ENCODE results near the gene ASTL.

The ASTL gene

DNA sequence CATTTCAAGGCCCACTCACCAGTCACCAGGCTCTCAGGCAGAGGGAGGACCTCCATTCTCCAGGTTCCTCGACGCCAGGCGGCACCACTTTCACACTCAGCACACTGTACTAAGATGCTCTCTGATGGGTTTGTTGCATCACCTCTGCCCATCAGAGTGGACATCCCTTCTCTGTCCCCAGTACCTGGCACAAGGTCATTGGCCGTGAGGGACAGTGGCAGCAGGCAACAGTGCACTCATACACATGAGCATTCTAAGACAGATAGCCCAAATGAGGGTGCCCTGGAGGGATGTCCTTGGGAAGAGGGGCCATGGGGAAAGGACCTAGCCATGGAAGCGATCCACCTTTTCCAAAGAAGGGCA, 18.9 kb downstream of the ASTL start:
- peaks cover 26% of the 10 kb centered on the region for H3K27me3 ChIP-seq (ENCODE audit: control insufficient read depth, insufficient read depth, low read length)
- H3K9me3 ChIP-seq (ENCODE audit: control insufficient read depth, low read depth, low read length), result no peaks in the 10 kb centered on the region
- H3K4me3 ChIP-seq (ENCODE audit: low read length), result no peak overlapping the region
- H3K27ac ChIP-seq (ENCODE audit: low read length), result no peak overlapping the region
- no peaks in the 10 kb centered on the region for H3K36me3 ChIP-seq (ENCODE audit: control insufficient read depth, low read depth, low read length)
- no peak overlapping the region for H3K9ac ChIP-seq (ENCODE audit: low read length)
- H3K4me1 ChIP-seq (ENCODE audit: control insufficient read depth, low read depth, low read length), result peaks cover 9% of the 10 kb centered on the region

- no peak overlapping the region for H3K27ac ChIP-seq (ENCODE audit: low read length)
- no peaks in the 10 kb centered on the region for H3K36me3 ChIP-seq (ENCODE audit: control insufficient read depth, low read depth, low read length)
- H3K9me3 ChIP-seq (ENCODE audit: control insufficient read depth, low read depth, low read length), result no peaks in the 10 kb centered on the region
- no peak overlapping the region for H3K9ac ChIP-seq (ENCODE audit: low read length)
- no peak overlapping the region for H3K4me3 ChIP-seq (ENCODE audit: low read length)
- peaks cover 9% of the 10 kb centered on the region for H3K4me1 ChIP-seq (ENCODE audit: control insufficient read depth, low read depth, low read length)
- peaks cover 26% of the 10 kb centered on the region for H3K27me3 ChIP-seq (ENCODE audit: control insufficient read depth, insufficient read depth, low read length)
Observed at GRCh38 chr2:96118698-96119388, 19.5 kb downstream of the ASTL start.

DNA sequence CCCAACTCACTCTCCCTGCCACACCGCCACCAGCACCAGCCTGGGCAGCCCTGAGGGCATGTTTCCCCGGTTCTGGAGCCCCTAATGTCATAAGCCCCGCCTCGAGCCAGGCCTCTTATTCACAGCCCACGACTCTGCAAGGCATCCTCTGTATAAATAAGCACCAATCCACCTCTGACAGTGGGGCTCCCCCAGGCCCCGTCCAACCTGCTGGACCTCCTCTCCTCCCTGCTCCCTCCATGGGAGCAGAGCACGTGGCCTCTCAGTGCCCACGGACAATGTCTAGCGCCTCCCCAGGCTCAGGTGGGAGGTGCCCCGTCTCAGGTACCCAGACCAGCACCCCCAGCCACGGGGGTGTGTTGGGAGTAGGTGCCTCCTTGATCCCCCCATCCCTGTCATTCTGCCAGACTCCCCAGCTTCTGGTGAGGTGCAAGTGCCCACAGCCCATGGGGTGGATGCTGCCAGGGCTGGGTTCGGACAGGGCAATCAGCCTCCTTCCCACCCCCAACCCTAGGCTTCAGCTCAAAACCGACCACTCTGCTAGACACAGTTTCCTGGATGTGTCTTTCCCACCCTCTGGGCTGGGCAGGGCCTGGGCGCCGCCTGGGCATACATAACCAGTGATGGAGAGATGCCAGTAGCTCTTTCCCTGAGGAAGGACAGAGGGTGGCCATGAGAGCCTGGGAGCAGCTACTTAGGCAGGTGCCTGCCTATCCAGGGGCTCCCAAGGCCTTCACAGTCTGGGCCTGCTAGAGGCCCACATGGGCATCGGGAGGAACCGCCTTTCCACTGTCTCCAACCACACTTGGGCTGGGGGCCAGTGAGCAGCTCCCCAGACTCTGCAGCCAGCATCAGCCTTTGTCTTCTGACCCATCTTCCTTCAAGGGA, 20.4 kb downstream of the ASTL start:
- peaks cover 9% of the 10 kb centered on the region for H3K4me1 ChIP-seq (ENCODE audit: control insufficient read depth, low read depth, low read length)
- H3K9ac ChIP-seq (ENCODE audit: low read length), result no peak overlapping the region
- peak overlapping the region; percentile 44 for H3K4me3 ChIP-seq (ENCODE audit: low read length)
- no peak overlapping the region for H3K27ac ChIP-seq (ENCODE audit: low read length)
- peaks cover 26% of the 10 kb centered on the region for H3K27me3 ChIP-seq (ENCODE audit: control insufficient read depth, insufficient read depth, low read length)
- H3K36me3 ChIP-seq (ENCODE audit: control insufficient read depth, low read depth, low read length), result no peaks in the 10 kb centered on the region
- no peaks in the 10 kb centered on the region for H3K9me3 ChIP-seq (ENCODE audit: control insufficient read depth, low read depth, low read length)

DNA sequence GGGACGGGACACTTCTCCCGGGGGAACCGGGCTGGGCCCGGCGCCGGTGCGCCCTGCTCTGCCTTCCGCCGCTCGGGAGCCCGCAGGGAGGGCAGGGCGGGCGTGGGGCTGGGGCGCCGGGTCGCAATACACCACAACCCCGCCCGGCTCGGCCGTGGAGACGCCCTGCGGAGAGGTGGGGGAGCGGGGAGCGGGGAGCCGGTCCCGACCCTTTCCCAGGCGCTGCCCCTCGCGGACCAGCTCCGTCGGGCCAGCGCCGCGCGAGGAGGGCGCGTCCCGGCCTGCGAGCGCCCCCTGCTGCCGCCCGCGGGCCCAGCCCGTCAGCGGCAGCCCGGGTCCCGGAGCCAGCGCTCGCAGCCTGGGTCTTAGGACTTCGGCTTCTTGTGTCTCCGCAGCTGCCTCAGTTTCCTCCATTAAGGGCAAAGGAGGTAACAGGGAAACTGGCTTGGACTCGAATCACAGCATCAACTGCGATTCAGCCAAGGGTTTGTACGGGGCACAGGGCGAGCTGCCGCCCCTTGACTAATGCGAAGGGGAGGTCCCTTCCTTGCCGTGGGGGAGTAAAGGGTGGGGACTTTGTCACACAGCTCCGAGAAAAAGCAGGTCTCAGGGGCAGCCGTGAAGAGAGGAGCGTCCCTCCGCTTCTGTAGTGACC, 21.3 kb downstream of the ASTL start:
- Histone ChIP-seq H3K27ac (ENCODE audit: low read length) (no peak overlapping the region), H3K27me3 (ENCODE audit: control insufficient read depth, insufficient read depth, low read length) (peaks cover 26% of the 10 kb centered on the region)

DNA sequence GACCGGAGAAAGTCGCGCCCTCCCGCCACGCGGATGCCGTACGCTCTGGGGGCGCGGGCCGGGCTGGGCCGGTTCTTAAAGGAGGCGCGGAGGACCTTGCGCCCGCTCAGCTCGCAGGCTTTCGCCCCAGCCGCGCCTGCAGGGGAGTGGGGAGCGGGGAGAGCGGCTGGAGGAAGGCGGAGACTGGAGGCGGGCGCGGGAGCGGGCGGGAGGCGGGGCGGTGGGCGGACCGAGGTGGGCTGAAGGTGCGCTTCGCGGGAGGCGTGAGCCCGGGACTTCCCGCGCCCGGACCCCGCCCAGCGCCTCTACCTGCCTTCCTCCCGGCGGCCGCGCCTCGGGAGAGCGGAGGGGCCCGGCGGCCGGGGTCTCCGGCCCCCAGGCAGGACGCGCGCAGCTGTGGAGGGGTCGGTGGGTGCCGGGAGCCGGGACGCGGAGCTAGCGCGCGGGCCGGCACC, 21.9 kb downstream of the ASTL start, which contains the start of gene ADRA2B:
Gene ADRA2B, minus strand, starts transcription at position 148 of the 455 bp plus-strand sequence. CDS start 422 bp downstream, outside the sequence.
- peaks cover 9% of the 10 kb centered on the region for H3K4me1 ChIP-seq (ENCODE audit: control insufficient read depth, low read depth, low read length)
- no peak within 1 kb of the TSS for H3K9ac ChIP-seq (ENCODE audit: low read length)
- H3K27ac ChIP-seq (ENCODE audit: low read length), result no peak within 1 kb of the TSS
- H3K4me3 ChIP-seq (ENCODE audit: low read length), result peak within 1 kb of the TSS; percentile 53
- peaks cover 26% of the 10 kb centered on the region for H3K27me3 ChIP-seq (ENCODE audit: control insufficient read depth, insufficient read depth, low read length)
- no peaks in the 10 kb centered on the region for H3K9me3 ChIP-seq (ENCODE audit: control insufficient read depth, low read depth, low read length)
- no peaks in the 10 kb centered on the region for H3K36me3 ChIP-seq (ENCODE audit: control insufficient read depth, low read depth, low read length)

More for the DNA sequence above, 21.3 kb downstream of the ASTL start:
- Histone ChIP-seq H3K4me3 (ENCODE audit: low read length) (peak overlapping the region; percentile 53), H3K4me1 (ENCODE audit: control insufficient read depth, low read depth, low read length) (peaks cover 9% of the 10 kb centered on the region), H3K36me3 (ENCODE audit: control insufficient read depth, low read depth, low read length) (no peaks in the 10 kb centered on the region), H3K9ac (ENCODE audit: low read length) (no peak overlapping the region), H3K9me3 (ENCODE audit: control insufficient read depth, low read depth, low read length) (no peaks in the 10 kb centered on the region)

GRCh38 chr2:96115631-96116423, 22.5 kb downstream of the ASTL start:
- peaks cover 9% of the 10 kb centered on the region for H3K4me1 ChIP-seq (ENCODE audit: control insufficient read depth, low read depth, low read length)
- H3K27me3 ChIP-seq (ENCODE audit: control insufficient read depth, insufficient read depth, low read length), result peaks cover 26% of the 10 kb centered on the region
- no peak overlapping the region for H3K9ac ChIP-seq (ENCODE audit: low read length)
- H3K27ac ChIP-seq (ENCODE audit: low read length), result no peak overlapping the region
- no peaks in the 10 kb centered on the region for H3K36me3 ChIP-seq (ENCODE audit: control insufficient read depth, low read depth, low read length)
- no peaks in the 10 kb centered on the region for H3K9me3 ChIP-seq (ENCODE audit: control insufficient read depth, low read depth, low read length)
- H3K4me3 ChIP-seq (ENCODE audit: low read length), result peak overlapping the region; percentile 53

- H3K9me3 ChIP-seq (ENCODE audit: control insufficient read depth, low read depth, low read length), result no peaks in the 10 kb centered on the region
- H3K9ac ChIP-seq (ENCODE audit: low read length), result no peak overlapping the region
Observed at GRCh38 chr2:96114903-96115581, 23.3 kb downstream of the ASTL start.

DNA sequence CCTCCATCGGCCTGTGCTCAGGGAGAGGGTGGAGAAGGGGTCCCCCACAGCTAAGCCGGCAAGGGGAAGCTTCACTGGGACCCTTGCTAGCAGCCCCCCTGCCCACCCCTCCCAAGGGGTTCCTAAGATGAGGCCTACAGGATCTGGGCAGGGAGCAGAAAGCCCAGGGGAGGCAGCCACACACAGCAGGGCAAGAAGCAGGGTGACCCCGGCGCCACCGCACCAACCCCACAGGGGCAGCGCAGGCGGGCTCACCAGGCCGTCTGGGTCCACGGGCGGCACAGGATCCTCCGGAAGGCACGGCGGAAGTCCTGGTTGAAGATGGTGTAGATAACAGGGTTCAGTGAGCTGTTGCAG, 23.8 kb downstream of the ASTL start:
- no peaks in the 10 kb centered on the region for H3K9me3 ChIP-seq (ENCODE audit: control insufficient read depth, low read depth, low read length)
- no peak overlapping the region for H3K4me3 ChIP-seq (ENCODE audit: low read length)
- H3K27ac ChIP-seq (ENCODE audit: low read length), result no peak overlapping the region
- H3K9ac ChIP-seq (ENCODE audit: low read length), result no peak overlapping the region
- no peaks in the 10 kb centered on the region for H3K36me3 ChIP-seq (ENCODE audit: control insufficient read depth, low read depth, low read length)
- peaks cover 4% of the 10 kb centered on the region for H3K4me1 ChIP-seq (ENCODE audit: control insufficient read depth, low read depth, low read length)
- H3K27me3 ChIP-seq (ENCODE audit: control insufficient read depth, insufficient read depth, low read length), result peaks cover 26% of the 10 kb centered on the region

More at GRCh38 chr2:96114903-96115581, 23.3 kb downstream of the ASTL start:
- H3K4me1 ChIP-seq (ENCODE audit: control insufficient read depth, low read depth, low read length), result peaks cover 5% of the 10 kb centered on the region
- H3K27ac ChIP-seq (ENCODE audit: low read length), result no peak overlapping the region
- no peak overlapping the region for H3K4me3 ChIP-seq (ENCODE audit: low read length)
- H3K27me3 ChIP-seq (ENCODE audit: control insufficient read depth, insufficient read depth, low read length), result peaks cover 26% of the 10 kb centered on the region
- H3K36me3 ChIP-seq (ENCODE audit: control insufficient read depth, low read depth, low read length), result no peaks in the 10 kb centered on the region

DNA sequence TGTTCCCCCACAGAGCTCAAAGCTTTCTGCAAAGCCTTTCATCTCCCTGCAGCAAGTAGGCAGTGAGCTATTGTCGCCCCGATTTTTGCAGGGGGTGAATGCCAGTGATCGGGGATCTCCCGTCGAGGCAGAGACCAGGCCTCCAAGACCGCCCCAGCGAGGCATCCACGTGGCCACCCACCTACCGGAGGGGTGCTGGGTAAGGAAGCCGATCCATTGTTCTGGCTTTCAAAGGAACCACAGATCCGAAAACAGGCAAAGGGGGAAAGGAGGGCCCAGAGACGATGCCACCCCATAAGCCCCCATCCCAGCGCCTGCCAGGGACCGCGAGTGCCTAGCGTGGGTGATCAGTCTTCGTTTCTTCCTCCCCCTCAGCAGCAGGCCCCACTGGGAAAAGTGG, 24.4 kb downstream of the ASTL start:
- Histone ChIP-seq H3K4me1 (ENCODE audit: control insufficient read depth, low read depth, low read length) (peaks cover 5% of the 10 kb centered on the region), H3K4me3 (ENCODE audit: low read length) (no peak overlapping the region), H3K36me3 (ENCODE audit: control insufficient read depth, low read depth, low read length) (no peaks in the 10 kb centered on the region), H3K27ac (ENCODE audit: low read length) (no peak overlapping the region), H3K9ac (ENCODE audit: low read length) (no peak overlapping the region), H3K27me3 (ENCODE audit: control insufficient read depth, insufficient read depth, low read length) (peaks cover 26% of the 10 kb centered on the region), H3K9me3 (ENCODE audit: control insufficient read depth, low read depth, low read length) (no peaks in the 10 kb centered on the region)

- Histone ChIP-seq H3K9ac (ENCODE audit: low read length) (no peak overlapping the region), H3K36me3 (ENCODE audit: control insufficient read depth, low read depth, low read length) (no peaks in the 10 kb centered on the region)
Observed at GRCh38 chr2:96113367-96113677, 25.0 kb downstream of the ASTL start.

More at GRCh38 chr2:96113367-96113677, 25.0 kb downstream of the ASTL start:
- H3K4me3 ChIP-seq (ENCODE audit: low read length), result no peak overlapping the region
- H3K27me3 ChIP-seq (ENCODE audit: control insufficient read depth, insufficient read depth, low read length), result peaks cover 26% of the 10 kb centered on the region
- no peaks in the 10 kb centered on the region for H3K9me3 ChIP-seq (ENCODE audit: control insufficient read depth, low read depth, low read length)
- H3K4me1 ChIP-seq (ENCODE audit: control insufficient read depth, low read depth, low read length), result peaks cover 11% of the 10 kb centered on the region
- no peak overlapping the region for H3K27ac ChIP-seq (ENCODE audit: low read length)

Data from iPS-18a (cell line).